IPS DF 4.7 (cell line): Measurements from ENCODE around the gene STK4.

Experiments used
- DNase-seq: peaks from one replicate; pipeline ENCODE4 v3.0.0-alpha.2; 2013; ENCODE audit warnings: low spot score; ENCODE audit errors: extremely low read depth

Gene STK4

GRCh38 chr20:44966030-44966961, at the start of gene STK4:
STK4 (plus strand) TSS chr20:44966512; CDS start chr20:44966569, 57 bp downstream.
- peak; percentile 72 for DNase-seq

DNA sequence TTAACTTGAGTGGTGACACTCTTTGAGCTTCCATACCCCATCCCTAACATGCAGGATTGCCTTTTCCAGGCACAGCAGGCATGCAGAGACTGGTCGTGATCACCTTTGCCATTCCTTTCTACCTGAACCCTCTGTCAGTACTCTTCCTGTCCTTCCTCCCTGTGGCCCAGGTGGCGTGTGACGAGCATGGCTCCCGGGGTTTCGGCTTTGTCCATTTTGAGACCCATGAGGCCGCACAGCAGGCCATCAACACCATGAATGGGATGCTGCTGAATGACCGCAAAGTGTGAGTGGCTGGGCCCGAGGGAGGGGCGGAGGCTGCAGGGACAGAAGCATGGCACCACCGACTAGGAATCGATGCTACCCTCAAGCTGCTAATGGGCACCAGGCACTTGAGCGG, 49.7 kb upstream of the STK4 start:
- DNase-seq, result no peak

DNA sequence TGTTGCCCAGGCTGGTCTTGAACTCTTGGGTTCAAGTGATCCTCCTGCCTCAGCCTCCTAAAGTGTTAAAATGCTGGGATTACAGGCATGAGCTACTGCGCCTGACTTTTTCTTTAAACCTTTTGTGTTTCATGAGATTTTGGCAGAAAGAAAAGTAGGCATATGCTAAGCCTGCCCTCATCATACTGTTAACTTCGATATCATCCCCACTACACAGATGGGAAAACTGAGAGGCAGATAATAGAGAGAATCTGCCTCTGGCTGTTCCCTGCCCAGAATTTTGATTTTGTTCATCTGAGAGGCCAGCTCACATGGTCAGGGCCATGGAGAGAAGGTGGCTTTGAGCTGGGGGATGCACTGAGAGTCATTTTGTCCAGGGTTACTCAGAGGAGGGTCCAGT, 48.9 kb upstream of the STK4 start:
- no peak for DNase-seq

DNA sequence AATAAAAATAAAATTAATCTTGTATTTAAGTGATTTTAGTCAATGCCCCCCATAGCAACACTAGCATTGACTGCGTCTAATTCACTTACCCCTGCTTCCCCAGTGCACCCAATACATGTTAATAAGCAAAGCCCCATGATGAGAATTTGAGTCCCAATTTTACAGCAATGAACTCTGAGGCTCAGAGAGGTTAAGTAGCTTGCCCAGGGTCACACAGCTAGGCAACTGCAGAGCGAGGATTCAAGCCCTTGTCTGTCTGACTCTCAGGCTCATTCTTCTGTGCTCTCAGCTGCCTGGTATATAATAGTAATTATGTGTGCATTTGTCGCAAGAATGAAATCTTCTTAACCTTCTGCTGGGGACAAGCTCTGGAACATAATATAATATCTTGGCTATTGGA, 48.0 kb upstream of the STK4 start:
- no peak for DNase-seq

GRCh38 chr20:44918761-44919160, 47.6 kb upstream of the STK4 start:
- no peak for DNase-seq

- DNase-seq, result no peak
Observed at GRCh38 chr20:44921447-44921846, 44.9 kb upstream of the STK4 start.

DNA sequence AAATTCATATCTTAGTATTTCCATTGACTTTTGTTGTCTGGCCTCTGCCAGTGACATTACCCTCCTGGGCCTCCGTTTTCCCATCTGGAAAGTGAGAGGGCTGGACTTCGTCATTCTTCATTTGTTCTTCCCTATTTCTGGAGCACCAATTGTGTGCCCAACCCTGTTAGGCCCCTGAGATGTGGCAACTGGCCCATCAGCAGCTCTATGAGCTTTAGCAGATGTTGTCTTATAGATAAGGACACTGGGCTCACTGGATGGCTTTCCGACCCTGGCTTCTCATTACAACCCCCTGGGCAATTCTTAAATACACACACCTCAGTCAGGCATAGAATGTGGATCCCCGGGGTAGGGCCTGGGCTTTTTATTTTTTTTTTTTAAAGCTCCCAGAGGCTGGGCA, 41.8 kb upstream of the STK4 start:
- no peak for DNase-seq

DNA sequence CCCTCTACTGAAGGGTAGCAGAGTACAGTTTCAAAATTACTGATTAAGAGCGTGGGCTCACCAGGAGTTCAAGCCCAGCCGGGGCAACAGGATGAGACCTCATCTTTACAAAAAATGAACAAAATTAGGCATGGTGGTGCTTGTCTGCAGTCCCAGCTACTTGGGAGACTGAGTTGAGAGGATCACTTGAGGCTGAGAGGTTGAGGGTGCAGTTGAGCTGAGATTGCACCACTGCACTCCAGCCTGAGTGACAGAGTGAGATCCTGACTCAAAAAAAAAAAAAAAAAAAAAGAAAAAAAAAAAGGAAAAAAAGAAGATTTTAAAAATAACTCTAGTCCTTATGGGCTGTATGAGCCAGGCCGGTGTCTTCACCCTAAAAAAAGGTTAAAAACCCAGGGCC, 37.7 kb upstream of the STK4 start:
- no peak for DNase-seq

- no peak for DNase-seq
Observed at GRCh38 chr20:44930517-44931168, 35.7 kb upstream of the STK4 start.

- DNase-seq, result no peak
Observed at GRCh38 chr20:44931911-44932310, 34.4 kb upstream of the STK4 start.

DNA sequence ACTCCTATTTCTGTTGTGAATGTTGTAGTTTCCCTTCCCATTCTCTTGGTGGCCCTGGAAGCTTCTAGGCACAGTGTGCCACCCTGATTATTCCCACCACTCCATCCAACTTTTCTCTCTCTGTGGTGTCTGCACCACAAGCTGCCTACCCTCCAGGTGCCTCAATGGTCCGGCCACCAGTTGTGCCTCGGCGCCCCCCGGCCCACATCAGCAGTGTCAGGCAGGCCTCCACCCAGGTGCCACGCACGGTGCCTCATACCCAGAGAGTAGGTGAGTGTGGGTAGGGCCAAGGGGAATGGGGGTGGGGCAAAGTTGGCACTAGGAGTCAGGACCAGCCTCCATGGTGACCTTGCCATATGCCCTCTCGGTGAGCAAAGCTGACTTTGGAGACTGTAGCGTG, 33.4 kb upstream of the STK4 start:
- no peak for DNase-seq

GRCh38 chr20:44936510-44936909, 29.8 kb upstream of the STK4 start:
- no peak for DNase-seq

- no peak for DNase-seq
Observed at GRCh38 chr20:44938637-44939036, 27.7 kb upstream of the STK4 start.

GRCh38 chr20:44941120-44941691, 25.1 kb upstream of the STK4 start:
- no peak for DNase-seq

DNA sequence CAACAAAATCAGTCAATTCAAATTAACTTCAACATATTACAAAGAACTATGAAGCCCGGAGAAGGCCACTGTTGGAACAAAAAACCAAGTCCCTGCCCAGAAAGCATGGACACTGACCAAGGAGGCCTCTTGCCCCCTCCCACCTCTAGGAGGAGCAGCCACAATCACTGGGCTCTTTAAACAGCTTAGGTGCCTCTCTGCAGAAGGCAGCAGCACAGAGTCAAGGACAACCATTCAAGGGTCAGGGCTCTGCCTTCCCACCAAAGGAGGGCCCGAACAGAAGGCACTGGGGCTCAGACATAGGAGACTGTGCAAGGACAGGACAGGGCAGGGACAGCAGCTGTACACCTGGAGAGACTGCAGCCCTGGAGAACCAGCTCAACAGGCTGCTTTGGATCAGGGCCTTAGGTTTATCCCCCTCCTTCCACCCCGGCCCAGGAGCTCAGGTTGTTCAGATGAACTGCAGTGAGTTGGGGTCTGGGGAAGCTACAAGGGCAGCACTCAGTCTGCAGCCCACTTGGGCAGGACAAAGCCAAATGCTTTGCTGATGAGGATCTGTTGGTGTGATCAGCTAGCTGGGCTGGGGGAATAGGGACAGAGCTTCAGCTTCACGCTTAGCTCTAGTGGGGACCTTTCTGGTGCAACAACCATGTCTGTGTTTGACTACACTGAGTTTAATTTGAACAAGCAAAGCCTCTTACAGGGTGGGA, 23.9 kb upstream of the STK4 start:
- DNase-seq, result no peak

GRCh38 chr20:44943828-44944227, 22.5 kb upstream of the STK4 start:
- DNase-seq, result no peak

DNA sequence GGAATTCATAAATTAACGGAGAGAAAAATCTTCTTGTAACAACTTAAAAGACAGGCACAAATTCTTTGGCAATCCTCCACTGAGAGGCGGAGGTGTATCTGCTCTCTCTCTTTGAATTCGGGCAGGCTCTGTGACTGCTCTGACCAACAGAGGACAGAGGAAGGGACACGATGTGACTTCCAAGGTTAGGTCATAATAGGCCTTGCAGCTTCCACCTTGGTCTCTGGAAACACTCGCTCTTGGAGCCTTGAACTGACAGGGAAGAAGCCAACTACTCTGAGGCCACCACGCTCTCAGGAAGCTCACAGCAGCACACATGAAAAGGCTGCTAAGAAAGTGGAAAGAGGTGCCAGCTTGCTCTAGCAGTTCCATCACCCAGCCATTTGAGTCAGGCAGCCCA, 21.1 kb upstream of the STK4 start:
- DNase-seq, result no peak

DNA sequence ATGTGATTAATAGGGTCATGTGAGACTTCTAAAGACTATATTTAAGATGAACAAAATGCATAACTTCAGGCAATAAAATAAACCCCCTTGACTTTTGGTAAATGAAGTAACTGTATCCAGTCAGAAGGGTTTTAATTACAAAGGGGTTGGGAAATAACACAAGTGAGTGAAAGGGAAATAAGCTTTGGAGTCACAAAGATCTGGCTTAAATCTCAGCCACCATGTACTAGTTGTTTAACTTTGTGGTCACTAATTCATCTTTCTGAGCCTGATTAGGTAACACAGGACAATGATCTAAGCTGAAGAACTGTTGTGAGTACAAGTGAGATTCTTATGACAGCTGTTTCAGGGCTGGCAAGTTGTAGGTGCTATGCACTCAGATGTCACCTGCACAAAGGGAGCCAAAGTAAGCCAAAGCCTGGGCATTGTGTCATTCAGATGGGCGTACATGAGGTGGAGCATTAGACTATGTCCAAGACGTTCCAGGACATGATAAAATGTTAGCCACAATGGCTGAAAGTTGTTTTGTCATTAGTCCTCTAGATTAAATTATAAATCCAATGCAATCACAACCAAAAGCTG, 19.9 kb upstream of the STK4 start:
- DNase-seq, result no peak

- DNase-seq, result no peak
Observed at GRCh38 chr20:44948107-44948506, 18.2 kb upstream of the STK4 start.

DNA sequence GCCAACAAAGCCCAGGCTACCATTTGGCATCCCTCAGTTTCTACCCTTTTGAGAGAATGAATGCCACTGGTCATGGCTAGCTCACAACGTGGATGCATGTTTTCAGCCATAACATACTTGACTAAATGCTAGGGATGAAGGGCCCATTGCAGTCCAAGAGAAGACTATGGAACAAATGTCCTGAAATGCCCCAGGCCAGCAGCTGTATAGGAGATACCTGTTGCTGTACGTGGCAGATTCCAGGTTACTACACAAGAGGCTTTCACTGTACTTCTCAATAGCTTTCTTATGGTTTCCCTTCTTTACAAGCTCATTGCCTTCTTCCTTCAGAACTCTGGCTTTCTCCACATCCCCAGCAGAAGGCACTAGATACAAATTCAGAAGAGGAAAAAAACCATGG, 17.8 kb upstream of the STK4 start:
- DNase-seq, result no peak

DNA sequence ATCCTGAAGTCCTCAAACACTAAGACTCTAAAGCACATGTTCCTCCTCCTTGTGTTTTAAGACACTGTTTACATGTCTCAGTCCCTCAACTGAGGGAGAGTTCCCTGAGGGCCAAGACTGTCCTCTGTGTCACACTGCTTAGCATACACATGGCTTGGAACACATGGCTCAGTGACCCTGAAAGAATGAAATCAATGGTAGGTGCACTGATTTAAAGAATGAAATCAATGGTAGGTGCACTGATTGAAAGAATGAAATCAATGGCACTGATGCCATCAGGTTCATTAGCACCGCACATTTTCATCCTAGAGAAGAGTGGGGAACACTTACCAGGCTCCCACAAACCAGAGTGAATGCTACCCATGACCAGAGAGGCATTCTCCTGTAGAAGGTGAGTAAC, 15.9 kb upstream of the STK4 start:
- no peak for DNase-seq

DNA sequence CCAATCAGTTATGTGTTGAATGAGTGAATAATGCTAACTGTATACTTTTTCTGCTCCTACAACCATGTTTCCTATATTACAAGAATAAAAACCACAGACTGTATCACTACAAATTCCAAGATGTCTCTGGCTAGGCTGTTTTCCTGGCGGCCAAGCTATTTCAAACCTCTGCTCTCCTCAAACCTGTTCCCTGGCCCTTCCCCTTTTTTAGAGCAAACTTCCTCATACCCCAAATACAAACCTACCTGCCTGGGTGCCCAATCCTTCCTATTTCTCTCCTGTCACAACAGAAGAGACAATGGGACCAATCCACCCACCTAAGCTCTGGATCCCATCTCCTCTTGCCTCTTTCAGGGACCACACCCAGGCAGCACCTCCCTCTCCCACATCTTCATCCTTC, 13.6 kb upstream of the STK4 start:
- DNase-seq, result no peak
